Stomach (tissue), 9 donors: ENCODE data around the gene LYSET. TPM values are rescaled to one million over a fixed set of nuclear protein-coding genes. Genes with fewer than 3 reads are reported as not detected.

ENCODE experiments used
- DNase-seq, 2 donors: peaks; one replicate each; pipeline versions ENCODE4 v3.0.0 to v3.0.0-alpha.2; 2013 to 2019
- H3K27ac ChIP-seq, 5 donors: fragments of 200-600 bp in 4 of 5; sonication (generic) in 4 of 5; one replicate each; pipeline ENCODE4 v1.5.1; 2013 to 2019; ENCODE audit warnings: mild to moderate bottlenecking in 1 of 5, moderate library complexity in 1 of 5
- H3K27me3 ChIP-seq, 3 donors: fragments of 200-600 bp; sonication (generic); one replicate each; pipeline ENCODE4 v1.5.1; 2017 to 2019; ENCODE audit warnings: mixed run types in 1 of 3
- H3K36me3 ChIP-seq, 4 donors: fragments of 200-600 bp; sonication (generic); 1 replicate in 3 of 4; 2 replicates in 1 of 4; pipeline ENCODE4 v1.5.1; 2016 to 2019
- H3K4me1 ChIP-seq, 4 donors: fragments of 200-600 bp; sonication (generic); one replicate each; pipeline ENCODE4 v1.5.1; 2016 to 2019
- H3K4me3 ChIP-seq, 4 donors: fragments of 200-600 bp; sonication (generic) in 3 of 4; one replicate each; pipeline ENCODE4 v1.5.1; 2016 to 2019; ENCODE audit warnings: mild to moderate bottlenecking in 1 of 4
- H3K9me3 ChIP-seq, 4 donors: fragments of 200-600 bp; sonication (generic); one replicate each; pipeline ENCODE4 v1.5.1; 2016 to 2019
- EP300 ChIP-seq: sonication (generic); formaldehyde crosslinking; IDR thresholded peaks from one replicate; pipeline ENCODE4 v1.6.1; 2017; ENCODE audit warnings: antibody characterized with exemption
- POLR2A ChIP-seq, 4 donors: fragments of 450-650 bp; IDR thresholded peaks; one replicate each; pipeline ENCODE4 v1.6.1; 2016; ENCODE audit warnings: antibody characterized with exemption in 4 of 4, control low read depth in 2 of 4, mild to moderate bottlenecking in 1 of 4, moderate library complexity in 1 of 4
- POLR2AphosphoS5 ChIP-seq, 3 donors: sonication (generic); formaldehyde crosslinking; IDR thresholded peaks; one replicate each; pipeline ENCODE4 v1.6.1; 2016; ENCODE audit warnings: antibody characterized with exemption in 3 of 3
- WGBS, 5 donors: extraction: QIAGEN DNeasy Blood & Tissue Kit in 3 of 5; methylation state at CpG; one replicate each; pipeline versions ENCODE4 v1.1.5 to v1.1.7; 2013 to 2018; 5-methylcytosine and 5-hydroxymethylcytosine counted together
- intact Hi-C: fragments of 100-400 bp; cut with DNase I; formaldehyde crosslinking; loops from one replicate; pipeline ENCODE4 v1.15.1; 2023; ENCODE audit warnings: low total_unique reads
- polyA plus RNA-seq, 3 donors: library from polyadenylated mRNA; stranded (reverse); fragments of 200-250 nt; gene quantifications; one replicate each; pipeline ENCODE4 v1.2.3, GENCODE V29; 2013
- total RNA-seq, 5 donors: library from RNA; depleted of rRNA; stranded (reverse); fragments of >200 nt; gene quantifications; one replicate each; pipeline versions ENCODE4 v1.1.0 to v1.2.3, GENCODE V29; 2014 to 2016
- TF ChIP-seq, protein P1 (sequence below), 7 experiments: fragments of 450-650 bp in 4 of 7; fragments of 200-600 bp in 3 of 7; sonication (generic) in 3 of 7; IDR thresholded peaks; one replicate each; pipeline ENCODE4 v1.5.1; 2016 to 2019; ENCODE audit warnings: antibody characterized with exemption in 7 of 7, control low read depth in 2 of 7, mild to moderate bottlenecking in 1 of 7
- donor health status: healthy with polysubstance abuse.
- donor health status: Bipolar disorder and iron deficiency.
- donor health status: healthy.

The LYSET gene
- total and polyA plus RNA-seq, 8 donors: 0.87 to 23.8 (median 8.2) TPM

DNA sequence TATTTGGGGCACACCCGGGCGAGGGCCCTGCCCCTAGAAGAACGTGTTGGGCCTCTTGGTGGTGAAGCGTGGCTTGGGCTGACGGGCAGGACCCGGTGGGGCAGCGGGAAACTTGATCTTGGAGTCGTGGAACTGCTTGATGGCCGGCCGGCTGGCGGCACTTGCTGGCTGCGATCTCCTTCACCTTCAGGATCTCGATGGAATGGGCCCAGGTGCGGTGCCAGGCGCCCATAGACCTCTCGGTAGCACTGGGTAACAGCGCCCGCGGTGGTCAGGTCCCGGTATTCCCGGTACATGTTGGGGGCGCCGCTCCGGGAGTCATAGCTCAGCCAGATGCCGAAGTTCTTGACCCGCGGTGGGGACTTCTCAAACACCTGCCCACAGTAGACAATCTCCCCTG lies 38.4 kb downstream of the LYSET start:
- TF ChIP-seq, protein P1, sequence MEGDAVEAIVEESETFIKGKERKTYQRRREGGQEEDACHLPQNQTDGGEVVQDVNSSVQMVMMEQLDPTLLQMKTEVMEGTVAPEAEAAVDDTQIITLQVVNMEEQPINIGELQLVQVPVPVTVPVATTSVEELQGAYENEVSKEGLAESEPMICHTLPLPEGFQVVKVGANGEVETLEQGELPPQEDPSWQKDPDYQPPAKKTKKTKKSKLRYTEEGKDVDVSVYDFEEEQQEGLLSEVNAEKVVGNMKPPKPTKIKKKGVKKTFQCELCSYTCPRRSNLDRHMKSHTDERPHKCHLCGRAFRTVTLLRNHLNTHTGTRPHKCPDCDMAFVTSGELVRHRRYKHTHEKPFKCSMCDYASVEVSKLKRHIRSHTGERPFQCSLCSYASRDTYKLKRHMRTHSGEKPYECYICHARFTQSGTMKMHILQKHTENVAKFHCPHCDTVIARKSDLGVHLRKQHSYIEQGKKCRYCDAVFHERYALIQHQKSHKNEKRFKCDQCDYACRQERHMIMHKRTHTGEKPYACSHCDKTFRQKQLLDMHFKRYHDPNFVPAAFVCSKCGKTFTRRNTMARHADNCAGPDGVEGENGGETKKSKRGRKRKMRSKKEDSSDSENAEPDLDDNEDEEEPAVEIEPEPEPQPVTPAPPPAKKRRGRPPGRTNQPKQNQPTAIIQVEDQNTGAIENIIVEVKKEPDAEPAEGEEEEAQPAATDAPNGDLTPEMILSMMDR (IDR thresholded peaks at IDR 0.05): no peak
- TF ChIP-seq POLR2A (IDR thresholded peaks at IDR 0.05): no peak
- Histone ChIP-seq H3K36me3 (peaks cover 49 to 100% (median 99%) of the 10 kb centered on the region in 4 donors), H3K9me3 (no peaks in the 10 kb centered on the region), H3K4me1 (no peaks in the 10 kb centered on the region), H3K27me3 (no peaks in the 10 kb centered on the region), H3K4me3 (no peak overlapping the region), H3K27ac (no peak overlapping the region)
- intact Hi-C loops: no loop called here
- no peak for DNase-seq
- 95 to 97% (median 96%) methylated on average over 22 to 27 of the region's 27 CpGs for WGBS, 5 donors

DNA sequence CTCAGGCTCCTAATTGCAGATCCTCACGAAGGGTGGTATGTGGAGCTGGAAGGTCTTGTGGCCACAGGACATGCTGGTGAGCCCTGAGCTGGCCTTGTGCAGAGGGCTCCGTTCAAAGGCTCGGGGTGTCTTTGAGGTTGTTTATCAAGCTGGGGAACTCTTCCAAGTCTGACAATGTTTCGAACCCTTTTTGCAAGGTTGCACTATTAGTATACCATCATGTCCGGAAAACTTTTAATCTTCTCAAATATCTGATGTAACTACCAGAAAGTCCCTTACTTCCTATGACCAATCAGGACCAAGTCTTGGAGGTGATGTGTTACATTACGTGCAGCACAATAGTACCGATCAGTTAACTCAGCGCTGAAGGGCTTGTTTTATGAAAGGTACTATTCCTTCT lies 43.4 kb downstream of the LYSET start:
- intact Hi-C loops: no loop called here
- Histone ChIP-seq H3K9me3 (no peaks in the 10 kb centered on the region), H3K27ac (no peak overlapping the region), H3K27me3 (peaks cover 0 to 5% (median 0%) of the 10 kb centered on the region in 3 donors), H3K4me1 (peaks cover 6 to 17% (median 8%) of the 10 kb centered on the region in 4 donors), H3K36me3 (peaks cover 23 to 62% (median 61%) of the 10 kb centered on the region in 4 donors), H3K4me3 (no peak overlapping the region)
- TF ChIP-seq POLR2A (IDR thresholded peaks at IDR 0.05): no peak
- TF ChIP-seq EP300: no peak
- TF ChIP-seq, protein P1 (IDR thresholded peaks at IDR 0.05): no peak
- no peak for TF ChIP-seq POLR2AphosphoS5 (IDR thresholded peaks at IDR 0.05)
- WGBS, 5 donors: 95 to 98% (median 96%) methylated on average over 8 of the region's 8 CpGs
- DNase-seq: no peak

DNA sequence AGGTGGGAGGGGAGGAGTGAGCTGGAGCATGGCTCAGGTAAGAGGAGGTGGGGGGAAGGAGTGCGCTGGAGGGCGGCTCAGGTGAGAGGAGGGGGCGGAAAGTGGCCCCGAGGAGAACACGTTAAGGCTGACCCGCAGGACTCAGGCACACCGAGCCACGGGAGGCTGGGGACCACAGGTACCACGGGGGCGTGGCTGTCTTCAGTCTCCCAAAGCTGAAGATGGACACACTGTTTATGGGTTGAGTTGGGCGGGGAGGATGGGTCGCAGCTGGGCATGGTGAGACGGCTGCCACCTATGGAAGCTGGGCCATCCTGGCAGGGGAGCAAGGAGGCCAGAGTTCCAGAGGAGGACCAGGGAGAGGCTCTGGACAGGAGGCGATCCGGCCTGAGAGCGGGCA lies 45.4 kb downstream of the LYSET start:
- Histone ChIP-seq H3K9me3 (no peaks in the 10 kb centered on the region), H3K4me1 (peaks cover 6 to 17% (median 8%) of the 10 kb centered on the region in 4 donors), H3K4me3 (no peak overlapping the region), H3K27me3 (peaks cover 0 to 5% (median 0%) of the 10 kb centered on the region in 3 donors), H3K36me3 (peaks cover 13 to 42% (median 41%) of the 10 kb centered on the region in 4 donors), H3K27ac (no peak overlapping the region)
- TF ChIP-seq, protein P1 (IDR thresholded peaks at IDR 0.05): no peak
- WGBS, 5 donors: 84 to 95% (median 91%) methylated on average over 16 of the region's 16 CpGs
- intact Hi-C loops: no loop called here
- DNase-seq: no peak

DNA sequence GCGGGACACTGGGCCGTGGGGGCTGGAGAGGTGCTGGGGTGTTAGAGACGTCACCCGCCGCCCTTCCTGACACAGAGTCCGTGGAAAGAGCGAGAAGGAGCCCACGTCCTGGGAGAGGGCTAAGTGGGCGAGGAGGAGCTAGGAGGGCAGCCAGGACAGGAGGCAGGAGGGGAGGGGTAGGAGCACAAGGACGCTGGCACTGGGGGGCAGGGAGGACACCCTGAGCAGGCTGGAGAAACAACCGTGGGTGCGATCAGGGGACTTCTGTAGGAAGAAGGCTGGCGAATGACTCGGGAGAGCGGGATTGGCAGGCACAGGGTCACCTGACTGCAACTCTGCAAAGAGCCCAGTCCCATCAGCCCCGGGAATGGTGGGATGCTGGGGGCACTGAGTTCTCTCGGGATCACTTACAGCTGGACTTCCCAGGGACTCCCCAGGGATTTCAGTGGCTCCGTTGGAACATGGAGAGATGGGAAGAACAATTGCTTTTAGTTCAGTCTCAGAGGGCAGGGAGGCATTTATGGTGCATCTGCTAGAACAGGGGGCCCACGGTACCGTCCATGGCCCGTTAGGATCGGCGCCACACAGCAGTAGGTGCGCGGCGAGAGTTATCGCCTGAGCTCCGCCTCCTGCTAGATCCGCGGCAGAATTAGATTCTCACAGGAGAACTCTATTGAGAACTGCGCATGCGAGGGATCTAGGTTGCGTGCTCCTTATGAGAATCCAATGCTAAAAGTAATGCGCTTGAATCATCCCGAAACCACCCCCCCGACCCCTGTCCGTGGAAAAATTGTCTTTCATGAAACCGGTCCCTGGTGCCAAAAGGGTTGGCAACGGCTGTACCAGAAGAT lies 46.2 kb downstream of the LYSET start:
- TF ChIP-seq POLR2AphosphoS5 (IDR thresholded peaks at IDR 0.05) (no peak), POLR2A (IDR thresholded peaks at IDR 0.05) (no peak), EP300 (no peak)
- TF ChIP-seq, protein P1 (IDR thresholded peaks at IDR 0.05): no peak
- Histone ChIP-seq H3K4me3 (peak overlapping the region; percentile 28 to 46 (median 41)), H3K36me3 (peaks cover 13 to 34% (median 33%) of the 10 kb centered on the region in 4 donors), H3K4me1 (peaks cover 6 to 17% (median 8%) of the 10 kb centered on the region in 4 donors), H3K27me3 (peaks cover 0 to 5% (median 0%) of the 10 kb centered on the region in 3 donors), H3K9me3 (no peaks in the 10 kb centered on the region), H3K27ac (no peak overlapping the region)
- 17 to 44% (median 26%) methylated on average over 39 of the region's 39 CpGs for WGBS, 5 donors
- DNase-seq: peak in 1 of 2 donors; percentile 60
- intact Hi-C loops: no loop called here
